Transverse colon (tissue), 4 donors: Measurements from ENCODE around the gene NIBAN1. TPM values are rescaled to one million over a fixed set of nuclear protein-coding genes. Genes with fewer than 3 reads are reported as not detected.

Experiments
- DNase-seq: peaks from one replicate; pipeline ENCODE4 v3.0.0-alpha.2; 2019
- H3K27ac ChIP-seq, 4 donors: fragments of 200-600 bp; sonication (generic); 2 replicates each; pipeline ENCODE4 v1.5.1; 2016 to 2018; ENCODE audit warnings: inconsistent platforms in 4 of 4
- H3K27me3 ChIP-seq: fragments of 200-600 bp; sonication (generic); 2 replicates; pipeline ENCODE4 v1.5.1; 2017; ENCODE audit warnings: inconsistent platforms
- H3K36me3 ChIP-seq, 4 donors: fragments of 200-600 bp; sonication (generic); 2 replicates each; pipeline ENCODE4 v1.5.1; 2017 to 2019; ENCODE audit warnings: inconsistent platforms in 4 of 4
- H3K4me1 ChIP-seq, 4 donors: fragments of 200-600 bp; sonication (generic); 2 replicates each; pipeline ENCODE4 v1.5.1; 2017 to 2020; ENCODE audit warnings: inconsistent platforms in 4 of 4
- H3K4me3 ChIP-seq, 4 donors: fragments of 200-600 bp; sonication (generic); 1 replicate in 1 of 4; 2 replicates in 3 of 4; pipeline versions ENCODE4 v1.5.1 to v1.6.1; 2017 to 2019; ENCODE audit warnings: inconsistent platforms in 4 of 4
- H3K9me3 ChIP-seq, 2 donors: fragments of 200-600 bp; sonication (generic); 2 replicates each; pipeline ENCODE4 v1.5.1; 2017 to 2019; ENCODE audit warnings: inconsistent platforms in 2 of 2
- EP300 ChIP-seq: sonication (generic); formaldehyde crosslinking; IDR thresholded peaks from one replicate; pipeline ENCODE4 v1.6.1; 2017; ENCODE audit warnings: antibody characterized with exemption, low read depth
- POLR2A ChIP-seq: fragments of 450-650 bp; IDR thresholded peaks from one replicate; pipeline ENCODE4 v1.6.1; 2016; ENCODE audit warnings: antibody characterized with exemption, mild to moderate bottlenecking, moderate library complexity
- POLR2AphosphoS5 ChIP-seq, 3 donors: sonication (generic); formaldehyde crosslinking; IDR thresholded peaks; one replicate each; pipeline ENCODE4 v1.6.1; 2016; ENCODE audit warnings: antibody characterized with exemption in 3 of 3
- WGBS, 2 donors: methylation state at CpG; one replicate each; pipeline ENCODE4 v1.1.5; 2018; ENCODE audit warnings: low coverage in 1 of 2; 5-methylcytosine and 5-hydroxymethylcytosine counted together
- in situ Hi-C, 4 donors: fragments of 200-750 bp; cut with MboI; loops; one replicate each; pipeline versions ENCODE4 v1.15.0 to v1.15.1; 2017; ENCODE audit warnings: low sequenced_read_pairs in 3 of 4, low pct_ligation_motif_present in 1 of 4, low pct_unique_long_range_greater_than_20kb in 1 of 4
- intact Hi-C: fragments of 100-400 bp; cut with DNase I; formaldehyde crosslinking; loops from one replicate; pipeline ENCODE4 v1.15.1; 2023; ENCODE audit warnings: low total_unique reads
- total RNA-seq, 4 donors: library from RNA; depleted of rRNA; stranded (reverse); fragments of >200 nt; gene quantifications; one replicate each; pipeline ENCODE4 v1.1.0, GENCODE V29; 2016
- TF ChIP-seq, protein P1 (sequence below), 5 experiments: fragments of 200-600 bp in 3 of 5; fragments of 450-650 bp in 2 of 5; sonication (generic) in 3 of 5; IDR thresholded peaks; 1 replicate in 2 of 5; 2 replicates in 3 of 5; pipeline ENCODE4 v1.5.1; 2016 to 2017; ENCODE audit warnings: antibody characterized with exemption in 5 of 5, inconsistent platforms in 3 of 5, mild to moderate bottlenecking in 2 of 5, moderate library complexity in 1 of 5

The NIBAN1 gene
- total RNA-seq, 4 donors from 2014 or later, result 22.7 to 38.7 (median 31.7) TPM

DNA sequence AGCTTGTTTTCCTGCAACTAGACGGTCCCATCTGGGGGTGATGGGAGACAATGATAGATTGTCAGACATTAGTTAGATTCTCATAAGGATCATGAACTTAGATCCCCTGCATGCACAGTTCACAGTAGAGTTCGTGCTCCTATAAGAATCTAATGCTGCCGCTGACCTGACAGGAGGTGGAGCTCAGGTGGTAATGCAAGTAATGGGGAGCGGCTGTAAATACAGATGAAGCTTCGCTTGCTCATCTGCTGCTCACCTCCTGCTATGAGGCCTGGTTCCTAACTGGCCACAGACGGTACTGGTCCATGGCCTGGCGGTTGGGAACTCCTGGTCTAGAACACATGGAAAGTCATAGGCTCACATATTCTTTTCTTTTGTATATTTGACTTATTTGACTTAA lies 42.0 kb downstream of the NIBAN1 start:
- Histone ChIP-seq H3K27me3 (peaks cover 71% of the 10 kb centered on the region), H3K4me3 (no peak overlapping the region), H3K4me1 (peaks cover 0 to 12% (median 9%) of the 10 kb centered on the region in 4 donors), H3K36me3 (no peaks in the 10 kb centered on the region), H3K27ac (no peak overlapping the region), H3K9me3 (no peaks in the 10 kb centered on the region)
- in situ Hi-C loops, result no loop called here
- TF ChIP-seq EP300 (no peak), POLR2A (no peak), POLR2AphosphoS5 (IDR thresholded peaks at IDR 0.05) (no peak)
- TF ChIP-seq, protein P1, sequence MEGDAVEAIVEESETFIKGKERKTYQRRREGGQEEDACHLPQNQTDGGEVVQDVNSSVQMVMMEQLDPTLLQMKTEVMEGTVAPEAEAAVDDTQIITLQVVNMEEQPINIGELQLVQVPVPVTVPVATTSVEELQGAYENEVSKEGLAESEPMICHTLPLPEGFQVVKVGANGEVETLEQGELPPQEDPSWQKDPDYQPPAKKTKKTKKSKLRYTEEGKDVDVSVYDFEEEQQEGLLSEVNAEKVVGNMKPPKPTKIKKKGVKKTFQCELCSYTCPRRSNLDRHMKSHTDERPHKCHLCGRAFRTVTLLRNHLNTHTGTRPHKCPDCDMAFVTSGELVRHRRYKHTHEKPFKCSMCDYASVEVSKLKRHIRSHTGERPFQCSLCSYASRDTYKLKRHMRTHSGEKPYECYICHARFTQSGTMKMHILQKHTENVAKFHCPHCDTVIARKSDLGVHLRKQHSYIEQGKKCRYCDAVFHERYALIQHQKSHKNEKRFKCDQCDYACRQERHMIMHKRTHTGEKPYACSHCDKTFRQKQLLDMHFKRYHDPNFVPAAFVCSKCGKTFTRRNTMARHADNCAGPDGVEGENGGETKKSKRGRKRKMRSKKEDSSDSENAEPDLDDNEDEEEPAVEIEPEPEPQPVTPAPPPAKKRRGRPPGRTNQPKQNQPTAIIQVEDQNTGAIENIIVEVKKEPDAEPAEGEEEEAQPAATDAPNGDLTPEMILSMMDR (IDR thresholded peaks at IDR 0.05), result no peak
- DNase-seq, result no peak
- intact Hi-C loops, result no loop called here
- 91 to 95% methylated on average over 2 to 7 of the region's 7 CpGs for WGBS, 2 donors

DNA sequence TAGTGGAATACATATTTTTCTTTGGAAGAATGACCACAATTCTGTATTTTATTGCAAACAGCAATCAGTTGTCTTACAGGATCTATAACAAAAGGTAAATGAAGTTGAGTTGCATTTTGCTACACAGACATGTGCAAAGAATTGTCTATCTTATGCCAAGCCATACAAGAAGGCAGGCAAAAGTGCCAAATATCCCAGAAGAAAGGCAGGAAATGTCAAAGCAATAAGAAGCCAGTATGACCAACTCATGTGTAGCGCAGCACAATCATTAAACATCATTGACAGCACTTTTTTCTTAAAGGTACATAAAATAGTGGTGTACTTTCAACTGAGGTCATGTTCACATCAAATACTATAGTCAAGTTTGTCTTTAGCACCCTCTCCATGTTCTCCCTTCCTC lies 42.7 kb downstream of the NIBAN1 start:
- TF ChIP-seq POLR2AphosphoS5 (IDR thresholded peaks at IDR 0.05) (no peak), POLR2A (no peak), EP300 (no peak)
- TF ChIP-seq, protein P1 (IDR thresholded peaks at IDR 0.05), result no peak
- H3K4me1 ChIP-seq, result peaks cover 0 to 12% (median 9%) of the 10 kb centered on the region in 4 donors
- in situ Hi-C loops (no loop called here), intact Hi-C loops (no loop called here)
- H3K36me3 ChIP-seq, result no peaks in the 10 kb centered on the region
- WGBS, 2 donors, result 45 to 73% methylated on average over 1 of the region's 1 CpG
- peaks cover 76% of the 10 kb centered on the region for H3K27me3 ChIP-seq
- H3K4me3 ChIP-seq, result no peak overlapping the region
- H3K9me3 ChIP-seq, result no peaks in the 10 kb centered on the region
- no peak overlapping the region for H3K27ac ChIP-seq
- DNase-seq, result no peak

DNA sequence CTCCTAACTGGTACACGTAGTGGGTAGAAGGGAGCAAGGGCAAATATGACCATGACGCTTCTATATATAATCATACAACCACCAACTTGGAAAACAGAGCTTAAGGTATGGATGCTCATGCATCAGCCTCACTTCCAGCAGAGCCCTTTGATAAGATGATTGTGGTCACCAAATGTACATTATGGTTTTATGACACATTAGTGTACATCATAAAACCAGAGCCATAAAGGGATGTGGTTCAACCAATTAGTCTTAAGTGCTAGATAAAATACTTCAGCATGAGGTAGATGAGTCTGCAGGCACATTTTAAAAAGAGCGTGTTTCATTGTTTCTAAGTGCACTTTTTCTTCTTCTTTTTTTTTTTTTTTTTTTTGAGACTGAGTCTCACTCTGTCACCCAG lies 43.7 kb downstream of the NIBAN1 start:
- intact Hi-C loops, result no loop called here
- Histone ChIP-seq H3K4me1 (peaks cover 0 to 12% (median 9%) of the 10 kb centered on the region in 4 donors), H3K27me3 (peaks cover 77% of the 10 kb centered on the region), H3K27ac (no peak overlapping the region), H3K9me3 (no peaks in the 10 kb centered on the region), H3K4me3 (no peak overlapping the region), H3K36me3 (no peaks in the 10 kb centered on the region)
- no peak for TF ChIP-seq POLR2A
- TF ChIP-seq, protein P1 (IDR thresholded peaks at IDR 0.05), result no peak
- no peak for TF ChIP-seq POLR2AphosphoS5 (IDR thresholded peaks at IDR 0.05)
- TF ChIP-seq EP300, result no peak
- 47 to 55% methylated on average over 3 of the region's 3 CpGs for WGBS, 2 donors
- no peak for DNase-seq
- in situ Hi-C loops, result no loop called here

DNA sequence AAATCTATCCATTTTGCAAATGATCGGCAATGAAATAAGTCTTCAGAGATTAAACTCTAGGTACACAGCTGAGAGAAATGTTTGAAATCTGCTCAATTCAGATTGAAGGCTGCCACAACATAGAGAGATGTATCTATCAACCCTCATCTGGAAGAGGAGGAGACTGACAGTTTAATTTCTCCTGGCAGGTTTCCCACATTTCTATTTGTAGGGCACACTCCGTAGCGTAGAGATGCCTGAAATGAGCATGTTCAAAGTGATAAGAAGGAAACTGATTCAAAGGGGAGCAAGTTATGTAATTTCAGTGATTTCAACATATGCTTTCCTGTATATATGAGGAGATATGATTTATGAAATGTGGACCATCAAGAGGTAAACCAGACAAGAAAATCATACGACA lies 44.1 kb downstream of the NIBAN1 start:
- intact Hi-C loops, result no loop called here
- Histone ChIP-seq H3K4me3 (no peak overlapping the region), H3K4me1 (peaks cover 0 to 12% (median 9%) of the 10 kb centered on the region in 4 donors), H3K27me3 (peaks cover 74% of the 10 kb centered on the region), H3K9me3 (no peaks in the 10 kb centered on the region), H3K36me3 (no peaks in the 10 kb centered on the region), H3K27ac (no peak overlapping the region)
- in situ Hi-C loops, result no loop called here
- 52% methylated on average over 4 of the region's 4 CpGs; no CpG with 5 or more reads in 1 of the 2 donors for WGBS, 2 donors
- DNase-seq, result no peak
- TF ChIP-seq POLR2AphosphoS5 (IDR thresholded peaks at IDR 0.05) (no peak), POLR2A (no peak), EP300 (no peak)
- TF ChIP-seq, protein P1 (IDR thresholded peaks at IDR 0.05), result no peak
